CD14-positive monocyte (primary cell): ENCODE data around the gene PPP1R3G. TPM values are rescaled to one million over a fixed set of nuclear protein-coding genes. Genes with fewer than 3 reads are reported as not detected.

Experiments
- DNase-seq, 3 donors: peaks; one replicate each; pipeline ENCODE4 v3.0.0-alpha.2; 2011 to 2022
- H2AFZ ChIP-seq: 2 replicates; pipeline ENCODE4 v1.6.0; 2012; ENCODE audit warnings: mild to moderate bottlenecking, low read depth, low read length, inconsistent platforms; ENCODE audit not compliant: insufficient read depth, poor library complexity, severe bottlenecking
- H3K27ac ChIP-seq, 2 donors: 1 replicate in 1 of 2; 2 replicates in 1 of 2; pipeline ENCODE4 v1.5.1; 2012 to 2013; ENCODE audit warnings: low read length in 2 of 2, control low read depth in 1 of 2, inconsistent platforms in 1 of 2, low read depth in 1 of 2, mild to moderate bottlenecking in 1 of 2
- H3K27me3 ChIP-seq, 2 donors: one replicate each; pipeline versions ENCODE4 v1.6.0 to v1.6.1; 2011 to 2013; ENCODE audit warnings: low read length in 2 of 2; ENCODE audit not compliant: control insufficient read depth in 2 of 2, insufficient read depth in 2 of 2
- H3K36me3 ChIP-seq, 2 donors: replicated peaks in 1 of 2; 1 replicate in 1 of 2; 2 replicates in 1 of 2; pipeline versions ENCODE4 v1.5.1 to v1.6.1; 2012 to 2013; ENCODE audit warnings: low read length in 2 of 2, control low read depth in 1 of 2, inconsistent platforms in 1 of 2, mild to moderate bottlenecking in 1 of 2; ENCODE audit not compliant: insufficient read depth in 2 of 2, control insufficient read depth in 1 of 2
- H3K4me1 ChIP-seq, 2 donors: 1 replicate in 1 of 2; 2 replicates in 1 of 2; pipeline versions ENCODE4 v1.5.1 to v1.6.1; 2012 to 2013; ENCODE audit warnings: low read length in 2 of 2, control low read depth in 1 of 2, inconsistent platforms in 1 of 2, mild to moderate bottlenecking in 1 of 2, moderate library complexity in 1 of 2; ENCODE audit not compliant: insufficient read depth in 2 of 2, control insufficient read depth in 1 of 2
- H3K4me2 ChIP-seq: replicated peaks from 2 replicates; pipeline ENCODE3; 2012; ENCODE audit warnings: low read length, moderate library complexity, mild to moderate bottlenecking; ENCODE audit not compliant: poor library complexity, severe bottlenecking; ENCODE audit errors: extremely low read depth
- H3K4me3 ChIP-seq, 3 experiments: fragments of 200-600 bp in 1 of 3; sonication (generic) in 1 of 3; replicated peaks in 1 of 3; 1 replicate in 2 of 3; 2 replicates in 1 of 3; pipeline ENCODE4 v1.5.1; 2011 to 2013; ENCODE audit warnings: low read length in 3 of 3, mild to moderate bottlenecking in 3 of 3, control low read depth in 2 of 3, low read depth in 2 of 3, inconsistent platforms in 1 of 3, moderate library complexity in 1 of 3
- H3K79me2 ChIP-seq: 2 replicates; pipeline ENCODE4 v1.6.0; 2012; ENCODE audit warnings: mild to moderate bottlenecking, control low read depth, inconsistent platforms, low read length, moderate library complexity; ENCODE audit not compliant: insufficient read depth
- H3K9ac ChIP-seq: 2 replicates; pipeline ENCODE4 v1.6.0; 2017; ENCODE audit warnings: low read length, mild to moderate bottlenecking; ENCODE audit not compliant: insufficient read depth, poor library complexity, severe bottlenecking
- H3K9me3 ChIP-seq, 2 donors: replicated peaks in 1 of 2; 1 replicate in 1 of 2; 2 replicates in 1 of 2; pipeline versions ENCODE4 v1.5.1 to v1.6.1; 2012 to 2013; ENCODE audit warnings: low read length in 2 of 2, control low read depth in 1 of 2; ENCODE audit not compliant: control insufficient read depth in 1 of 2, insufficient read depth in 1 of 2
- H4K20me1 ChIP-seq: 2 replicates; pipeline ENCODE4 v1.6.0; 2012; ENCODE audit warnings: mild to moderate bottlenecking, low read length, control low read depth, moderate library complexity; ENCODE audit not compliant: insufficient read depth
- H3K27ac Mint-ChIP-seq, 7 donors: one replicate each; pipeline ENCODE4 v1.8.0; 2020; ENCODE audit warnings: mild to moderate bottlenecking in 7 of 7, mixed read lengths in 7 of 7, moderate library complexity in 6 of 7, inconsistent platforms in 2 of 7
- H3K27me3 Mint-ChIP-seq, 3 donors: one replicate each; pipeline ENCODE4 v1.8.0; 2021 to 2022; ENCODE audit warnings: low read depth in 3 of 3, mild to moderate bottlenecking in 3 of 3, mixed read lengths in 3 of 3, moderate library complexity in 3 of 3, inconsistent platforms in 1 of 3
- H3K36me3 Mint-ChIP-seq, 2 donors: one replicate each; pipeline ENCODE4 v1.8.0; 2020; ENCODE audit warnings: mixed read lengths in 2 of 2, inconsistent platforms in 1 of 2, mild to moderate bottlenecking in 1 of 2
- H3K4me1 Mint-ChIP-seq: one replicate; pipeline ENCODE4 v1.8.0; 2020; ENCODE audit warnings: mild to moderate bottlenecking, mixed read lengths
- H3K4me3 Mint-ChIP-seq, 2 donors: one replicate each; pipeline ENCODE4 v1.8.0; 2020; ENCODE audit warnings: mild to moderate bottlenecking in 2 of 2, mixed read lengths in 2 of 2, moderate library complexity in 1 of 2
- H3K9me3 Mint-ChIP-seq, 7 donors: one replicate each; pipeline ENCODE4 v1.8.0; 2020 to 2022; ENCODE audit warnings: mixed read lengths in 7 of 7, mild to moderate bottlenecking in 6 of 7, moderate library complexity in 6 of 7, inconsistent platforms in 2 of 7
- CTCF ChIP-seq: fragments of 200-600 bp; IDR thresholded peaks from one replicate; pipeline ENCODE4 v1.8.0; 2022; ENCODE audit warnings: antibody characterized with exemption, mild to moderate bottlenecking
- WGBS: methylation state at CpG from one replicate; pipeline ENCODE4 v1.1.5; 2013; ENCODE audit warnings: missing lambda C conversion rate; ENCODE audit not compliant: insufficient coverage; 5-methylcytosine and 5-hydroxymethylcytosine counted together
- intact Hi-C, 2 donors: fragments of 100-400 bp; cut with micrococcal nuclease; formaldehyde crosslinking; loops; one replicate each; pipeline versions ENCODE4 v1.15.0 to v1.15.1; 2023
- polyA plus RNA-seq, 3 donors: library from polyadenylated mRNA; depleted of rRNA in 1 of 3; unstranded in 2 of 3; stranded (reverse) in 1 of 3; fragments of 300-500 nt in 2 of 3; fragments of >200 nt in 1 of 3; fragmentation: Illumina TruSeq in 2 of 3; gene quantifications; 1 replicate in 2 of 3; 2 replicates in 1 of 3; pipeline ENCODE4 v1.2.3, GENCODE V29; 2012 to 2021

The PPP1R3G gene
- polyA plus RNA-seq, 3 donors, result 0.13 to 0.15 (median 0.13) TPM

DNA sequence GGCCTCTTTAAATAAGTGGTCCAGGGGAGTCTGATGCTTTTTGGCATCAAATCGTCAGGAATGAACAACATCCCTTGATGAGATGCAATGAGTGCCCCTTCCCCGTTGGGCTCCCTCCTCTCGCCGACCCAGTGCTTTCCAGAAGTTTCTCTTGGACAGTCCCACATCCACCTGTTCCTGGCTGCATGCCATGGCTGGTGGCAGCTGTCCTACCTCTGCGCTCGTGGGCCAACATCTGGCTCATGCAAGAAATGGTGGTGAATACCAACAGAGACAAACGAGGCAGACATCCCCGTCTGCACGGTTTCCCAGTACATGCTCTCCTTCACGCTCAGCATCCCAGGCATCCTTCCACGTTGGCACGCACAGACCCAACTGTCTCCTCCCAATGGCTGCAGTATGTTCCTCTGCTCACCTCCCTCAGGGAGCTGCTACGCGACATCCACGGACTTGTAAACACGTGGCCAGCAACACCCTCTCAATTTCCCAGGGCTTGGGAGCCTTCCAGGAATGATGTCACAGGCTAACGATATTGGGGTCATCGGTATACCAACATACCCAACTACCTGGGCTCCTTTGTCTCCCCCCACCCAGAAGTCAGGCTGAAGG, 37.5 kb downstream of the PPP1R3G start:
- H3K9me3 ChIP-seq, result peaks cover 0 to 2% of the 10 kb centered on the region in 2 donors
- Mint-ChIP-seq H3K4me1 (peaks cover 29% of the 10 kb centered on the region), H3K27ac (peak overlapping the region in 1 of 7 donors; percentile 26), H3K36me3 (peaks cover 0 to 2% of the 10 kb centered on the region in 2 donors), H3K4me3 (no peak overlapping the region), H3K9me3 (peaks cover 0 to 11% (median 6%) of the 10 kb centered on the region in 7 donors), H3K27me3 (peaks cover 0 to 4% (median 0%) of the 10 kb centered on the region in 3 donors)
- no peak for DNase-seq
- H2AFZ ChIP-seq, result no peak overlapping the region
- WGBS, result 93% methylated on average over 17 of the region's 18 CpGs
- H3K36me3 ChIP-seq, result no peaks in the 10 kb centered on the region
- H3K27ac ChIP-seq, result no peak overlapping the region
- no peaks in the 10 kb centered on the region for H3K27me3 ChIP-seq
- no peaks in the 10 kb centered on the region for H3K4me1 ChIP-seq
- no peak for TF ChIP-seq CTCF
- H3K4me3 ChIP-seq, result no peak overlapping the region
- H3K79me2 ChIP-seq, result no peaks in the 10 kb centered on the region
- no peak overlapping the region for H3K9ac ChIP-seq
- intact Hi-C loops, result no loop called here
- H4K20me1 ChIP-seq, result no peaks in the 10 kb centered on the region
- no peak overlapping the region for H3K4me2 ChIP-seq

GRCh38 chr6:5123296-5124143, 38.4 kb downstream of the PPP1R3G start:
- H3K27ac Mint-ChIP-seq, result no peak overlapping the region
- peaks cover 0 to 2% of the 10 kb centered on the region in 2 donors for H3K36me3 Mint-ChIP-seq
- intact Hi-C loops, result no loop called here
- no peaks in the 10 kb centered on the region for H4K20me1 ChIP-seq
- no peak overlapping the region for H3K4me3 Mint-ChIP-seq
- H3K27me3 ChIP-seq, result no peaks in the 10 kb centered on the region
- no peak overlapping the region for H3K4me2 ChIP-seq
- H3K79me2 ChIP-seq, result no peaks in the 10 kb centered on the region
- peaks cover under 1 to 3% of the 10 kb centered on the region in 2 donors for H3K4me1 ChIP-seq
- TF ChIP-seq CTCF, result no peak
- H2AFZ ChIP-seq, result no peak overlapping the region
- H3K36me3 ChIP-seq, result no peaks in the 10 kb centered on the region
- H3K4me3 ChIP-seq, result no peak overlapping the region
- peaks cover 0 to 11% (median 6%) of the 10 kb centered on the region in 7 donors for H3K9me3 Mint-ChIP-seq
- H3K27me3 Mint-ChIP-seq, result peaks cover 0 to 5% (median 0%) of the 10 kb centered on the region in 3 donors
- 95% methylated on average over 18 of the region's 20 CpGs for WGBS
- no peak overlapping the region for H3K27ac ChIP-seq
- peaks cover 0 to 2% of the 10 kb centered on the region in 2 donors for H3K9me3 ChIP-seq
- DNase-seq, result no peak
- H3K4me1 Mint-ChIP-seq, result peaks cover 31% of the 10 kb centered on the region
- H3K9ac ChIP-seq, result no peak overlapping the region
